ENCODE results near the gene KIAA1755. TPM values are rescaled to one million over a fixed set of nuclear protein-coding genes. Genes with fewer than 3 reads are reported as not detected.

Gene KIAA1755
- total RNA-seq, 1 experiment from 2014 or later: not detected

DNA sequence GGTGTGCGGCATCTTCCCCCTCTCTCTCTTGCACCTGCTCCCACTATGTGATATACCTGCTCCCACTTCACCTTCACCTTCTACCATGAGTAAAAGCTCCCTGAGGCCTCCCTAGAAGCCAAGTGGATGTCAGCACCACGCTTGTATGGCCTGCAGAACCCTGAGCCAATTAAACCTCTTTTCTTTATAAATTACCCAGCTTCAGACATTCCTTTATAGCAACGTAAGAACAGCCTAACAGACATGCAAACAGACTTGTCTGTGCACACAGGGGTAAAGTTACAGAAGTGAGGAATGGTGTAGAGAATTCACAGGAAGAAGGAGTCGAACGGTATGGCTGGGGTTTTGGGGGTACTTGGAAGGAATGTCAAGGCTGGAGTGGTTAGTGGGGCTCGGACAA lies 80.7 kb downstream of the KIAA1755 start:
- Histone ChIP-seq H3K4me1 (ENCODE audit: insufficient read depth, low read length, poor library complexity, severe bottlenecking) (no peaks in the 10 kb centered on the region), H3K9me3 (ENCODE audit: low read depth, low read length, poor library complexity, severe bottlenecking) (no peaks in the 10 kb centered on the region), H3K27ac (ENCODE audit: low read depth, low read length, poor library complexity, severe bottlenecking) (no peak overlapping the region), H3K36me3 (ENCODE audit: insufficient read depth, low read length, poor library complexity, severe bottlenecking) (no peaks in the 10 kb centered on the region), H3K27me3 (replicated peaks; ENCODE audit: insufficient read depth, low read depth, low read length, poor library complexity) (peaks cover 12% of the 10 kb centered on the region), H3K4me3 (ENCODE audit: low read depth, low read length, poor library complexity, severe bottlenecking) (no peak overlapping the region)
- TF ChIP-seq, protein P1, sequence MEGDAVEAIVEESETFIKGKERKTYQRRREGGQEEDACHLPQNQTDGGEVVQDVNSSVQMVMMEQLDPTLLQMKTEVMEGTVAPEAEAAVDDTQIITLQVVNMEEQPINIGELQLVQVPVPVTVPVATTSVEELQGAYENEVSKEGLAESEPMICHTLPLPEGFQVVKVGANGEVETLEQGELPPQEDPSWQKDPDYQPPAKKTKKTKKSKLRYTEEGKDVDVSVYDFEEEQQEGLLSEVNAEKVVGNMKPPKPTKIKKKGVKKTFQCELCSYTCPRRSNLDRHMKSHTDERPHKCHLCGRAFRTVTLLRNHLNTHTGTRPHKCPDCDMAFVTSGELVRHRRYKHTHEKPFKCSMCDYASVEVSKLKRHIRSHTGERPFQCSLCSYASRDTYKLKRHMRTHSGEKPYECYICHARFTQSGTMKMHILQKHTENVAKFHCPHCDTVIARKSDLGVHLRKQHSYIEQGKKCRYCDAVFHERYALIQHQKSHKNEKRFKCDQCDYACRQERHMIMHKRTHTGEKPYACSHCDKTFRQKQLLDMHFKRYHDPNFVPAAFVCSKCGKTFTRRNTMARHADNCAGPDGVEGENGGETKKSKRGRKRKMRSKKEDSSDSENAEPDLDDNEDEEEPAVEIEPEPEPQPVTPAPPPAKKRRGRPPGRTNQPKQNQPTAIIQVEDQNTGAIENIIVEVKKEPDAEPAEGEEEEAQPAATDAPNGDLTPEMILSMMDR (conservative IDR thresholded peaks at IDR 0.05; ENCODE audit: low read depth, low read length): no peak
- no peak for DNase-seq (ENCODE audit: low spot score)
- BruUV-seq (replicated peaks): no TSS peak
- intact Hi-C loops (cut with micrococcal nuclease; ENCODE audit: unreplicated experiment): no loop called here
- POLR2A ChIA-PET (ENCODE audit: low non-redundant PET): no interaction called here
- CTCF ChIA-PET: no interaction called here

DNA sequence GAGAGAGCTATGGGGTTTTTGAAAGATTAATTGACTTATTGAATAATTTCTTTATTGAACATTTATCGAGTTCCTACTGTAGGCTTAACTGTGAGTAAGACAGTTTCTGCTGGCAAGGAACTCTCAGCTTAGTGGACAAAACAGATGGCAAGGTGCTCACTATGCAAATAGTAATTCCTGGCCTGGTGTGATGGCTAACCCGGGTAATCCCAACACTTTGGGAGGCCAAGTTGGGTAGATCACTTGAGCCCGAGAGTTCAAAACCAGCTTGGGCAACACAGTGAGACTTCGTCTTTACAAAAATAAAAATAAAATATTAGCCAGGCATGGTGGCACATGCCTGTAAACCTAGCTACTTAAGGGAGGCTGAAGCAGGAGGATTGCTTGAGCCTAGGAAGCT lies 82.0 kb downstream of the KIAA1755 start:
- no peaks in the 10 kb centered on the region for H3K36me3 ChIP-seq (ENCODE audit: insufficient read depth, low read length, poor library complexity, severe bottlenecking)
- no peaks in the 10 kb centered on the region for H3K9me3 ChIP-seq (ENCODE audit: low read depth, low read length, poor library complexity, severe bottlenecking)
- intact Hi-C loops (cut with micrococcal nuclease; ENCODE audit: unreplicated experiment): no loop called here
- H3K4me1 ChIP-seq (ENCODE audit: insufficient read depth, low read length, poor library complexity, severe bottlenecking): no peaks in the 10 kb centered on the region
- H3K4me3 ChIP-seq (ENCODE audit: low read depth, low read length, poor library complexity, severe bottlenecking): no peak overlapping the region
- TF ChIP-seq EZH2 (IDR thresholded peaks at IDR 0.05; ENCODE audit: borderline replicate concordance, low read depth, low read length, poor library complexity, severe bottlenecking): no peak
- TF ChIP-seq, protein P1 (conservative IDR thresholded peaks at IDR 0.05; ENCODE audit: low read depth, low read length): no peak
- ChIA-PET CTCF (no interaction called here), POLR2A (ENCODE audit: low non-redundant PET) (no interaction called here)
- no TSS peak for BruUV-seq (replicated peaks)
- H3K27ac ChIP-seq (ENCODE audit: low read depth, low read length, poor library complexity, severe bottlenecking): no peak overlapping the region
- DNase-seq (ENCODE audit: low spot score): no peak
- H3K27me3 ChIP-seq (replicated peaks; ENCODE audit: insufficient read depth, low read depth, low read length, poor library complexity): peaks cover 12% of the 10 kb centered on the region

DNA sequence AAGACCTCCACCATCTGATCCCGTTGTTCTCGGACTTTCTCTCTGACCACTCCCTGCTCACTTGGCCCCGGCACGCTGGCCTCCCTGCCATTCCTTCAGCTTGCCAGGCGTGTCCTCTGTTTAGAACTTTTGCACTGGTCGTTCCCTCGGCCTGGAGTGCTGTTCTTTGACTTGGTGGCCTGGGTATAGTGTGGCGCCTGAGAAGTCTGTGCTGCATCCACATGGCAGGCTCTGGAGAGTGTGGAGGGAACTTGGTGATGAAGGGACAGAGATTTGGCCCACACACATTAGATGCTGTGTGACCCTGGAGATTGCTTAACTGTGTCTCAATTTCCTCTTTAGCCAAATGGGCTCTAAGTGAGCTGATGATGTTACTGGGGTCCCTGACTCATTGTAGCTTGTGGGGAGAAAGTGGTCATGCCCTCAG lies 82.5 kb downstream of the KIAA1755 start:
- no TSS peak for BruUV-seq (replicated peaks)
- ChIA-PET POLR2A (ENCODE audit: low non-redundant PET) (no interaction called here), CTCF (no interaction called here)
- Histone ChIP-seq H3K4me1 (ENCODE audit: insufficient read depth, low read length, poor library complexity, severe bottlenecking) (no peaks in the 10 kb centered on the region), H3K27me3 (replicated peaks; ENCODE audit: insufficient read depth, low read depth, low read length, poor library complexity) (peaks cover 8% of the 10 kb centered on the region), H3K27ac (ENCODE audit: low read depth, low read length, poor library complexity, severe bottlenecking) (no peak overlapping the region), H3K36me3 (ENCODE audit: insufficient read depth, low read length, poor library complexity, severe bottlenecking) (no peaks in the 10 kb centered on the region), H3K9me3 (ENCODE audit: low read depth, low read length, poor library complexity, severe bottlenecking) (no peaks in the 10 kb centered on the region), H3K4me3 (ENCODE audit: low read depth, low read length, poor library complexity, severe bottlenecking) (no peak overlapping the region)
- intact Hi-C loops (cut with micrococcal nuclease; ENCODE audit: unreplicated experiment): no loop called here
- no peak for DNase-seq (ENCODE audit: low spot score)
- TF ChIP-seq, protein P1 (conservative IDR thresholded peaks at IDR 0.05; ENCODE audit: low read depth, low read length): no peak
- TF ChIP-seq EZH2 (IDR thresholded peaks at IDR 0.05; ENCODE audit: borderline replicate concordance, low read depth, low read length, poor library complexity, severe bottlenecking): no peak
